Dermis microvascular lymphatic vessel endothelial cell (primary cell): ENCODE measurements around the gene SMYD4. TPM values are rescaled to one million over a fixed set of nuclear protein-coding genes. Genes with fewer than 3 reads are reported as not detected.

ENCODE experiments used
- DNase-seq, 2 donors: peaks; one replicate each; pipeline versions ENCODE4 v3.0.0 to v3.0.0-alpha.2; 2010; ENCODE audit warnings: low read depth in 2 of 2
- total RNA-seq: library from RNA; depleted of rRNA; stranded (reverse); fragments of >200 nt; gene quantifications from 2 replicates; pipeline ENCODE4 v1.2.1, GENCODE V29; 2014

SMYD4 gene
- total RNA-seq, 1 donor from 2014 or later, result 6.8 TPM

DNA sequence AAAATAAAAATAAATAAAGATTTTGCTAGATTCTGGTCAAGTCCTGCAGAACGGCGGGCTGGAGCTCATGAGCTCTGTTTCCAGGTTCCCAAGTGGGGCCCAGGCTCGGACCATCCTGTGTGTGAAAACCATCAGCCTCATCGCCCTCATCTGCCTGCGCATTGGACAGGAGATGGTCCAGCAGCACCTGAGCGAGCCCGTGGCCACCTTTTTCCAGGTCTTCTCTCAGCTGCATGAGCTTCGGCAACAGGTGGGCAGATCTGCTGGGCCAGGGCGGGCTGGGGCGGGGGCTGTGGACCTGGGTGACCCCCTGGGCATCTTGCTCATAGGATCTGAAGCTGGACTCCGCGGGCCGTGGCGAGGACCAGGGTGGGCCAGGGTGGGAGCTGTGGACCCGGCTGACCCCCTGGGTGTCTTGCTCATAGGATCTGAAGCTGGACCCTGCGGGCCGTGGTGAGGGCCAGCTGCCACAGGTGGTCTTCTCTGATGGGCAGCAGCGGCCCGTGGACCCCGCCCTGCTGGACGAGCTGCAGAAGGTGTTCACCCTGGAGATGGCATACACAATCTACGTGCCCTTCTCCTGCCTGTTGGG is 97.4 kb downstream of the SMYD4 start:
- no peak for DNase-seq

DNA sequence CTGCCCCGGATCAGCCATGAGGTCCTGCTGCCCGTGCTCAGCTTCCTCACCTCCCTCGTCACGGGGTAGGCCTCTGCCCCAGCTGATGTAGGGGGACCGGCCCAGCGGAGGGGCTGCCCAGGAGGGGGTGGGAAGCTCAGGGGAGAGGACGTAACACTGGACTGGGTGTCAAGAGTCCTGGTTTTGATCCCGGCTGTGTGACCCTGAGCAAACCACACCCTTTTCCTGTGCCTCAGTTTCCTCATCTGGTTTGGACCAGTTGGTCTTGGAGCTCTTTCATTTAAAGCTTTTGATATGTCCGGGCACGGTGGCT is 98.6 kb downstream of the SMYD4 start:
- DNase-seq, result no peak

- peak in 1 of 2 donors; percentile 43 for DNase-seq
Observed at GRCh38 chr17:1730326-1731193, 99.1 kb downstream of the SMYD4 start.

DNA sequence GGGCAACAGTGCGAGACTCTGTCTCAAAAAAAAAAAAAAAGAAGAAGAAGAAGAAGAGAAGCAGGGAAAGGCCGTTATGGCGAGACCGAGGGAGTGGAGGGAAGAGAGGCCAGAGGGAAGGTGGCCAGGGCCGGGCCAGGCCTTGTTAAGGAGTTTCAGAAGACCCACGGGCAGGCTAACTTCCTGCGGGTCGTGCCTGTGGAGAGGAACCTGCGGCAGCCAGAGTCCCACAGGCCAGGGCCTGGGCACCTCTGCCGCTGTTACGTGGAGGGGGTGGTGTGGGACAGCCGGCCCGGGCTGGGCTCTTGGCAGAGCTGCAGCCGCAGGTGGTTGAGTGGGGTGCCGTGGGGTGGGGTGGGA is 99.8 kb downstream of the SMYD4 start:
- no peak for DNase-seq

Other genes starting within 250 kb of the SMYD4 start
- 19.4 and 36.0 TPM in 2 replicates for gene SLC43A2, start 201.1 kb downstream of the SMYD4 start, total RNA-seq
- 80.7 and 99.4 TPM in 2 replicates for gene SCARF1, start 184.2 kb downstream of the SMYD4 start, total RNA-seq
- gene RILP, start 180.0 kb downstream of the SMYD4 start, total RNA-seq, result 10.6 and 10.9 TPM in 2 replicates
- gene PRPF8, start 145.0 kb downstream of the SMYD4 start, total RNA-seq, result 72.7 and 94.3 TPM in 2 replicates
- gene TLCD2, start 119.5 kb downstream of the SMYD4 start, total RNA-seq, result 1.4 and 1.5 TPM in 2 replicates
- gene WDR81, start 105.2 kb downstream of the SMYD4 start, total RNA-seq, result 7.8 and 11.4 TPM in 2 replicates
- gene SERPINF2, start 87.0 kb downstream of the SMYD4 start, total RNA-seq, result under 0.01 TPM in 1 of 2 replicates, not detected in the other
- gene SERPINF1, start 67.8 kb downstream of the SMYD4 start, total RNA-seq, result not detected in 2 replicates
- 26.6 and 31.1 TPM in 2 replicates for gene RPA1, start 103 bp upstream of the SMYD4 start, total RNA-seq
- gene RTN4RL1, start 195.4 kb upstream of the SMYD4 start, total RNA-seq, result 0.25 and 0.26 TPM in 2 replicates
- gene DPH1, start 200.3 kb upstream of the SMYD4 start, total RNA-seq, result 9.9 and 13.5 TPM in 2 replicates
- 52.1 and 55.8 TPM in 2 replicates for gene OVCA2, start 212.1 kb upstream of the SMYD4 start, total RNA-seq
- 37.4 and 75.1 TPM in 2 replicates for gene HIC1, start 225.2 kb upstream of the SMYD4 start, total RNA-seq